Measurements from ENCODE around the gene LIX1L. TPM values are rescaled to one million over a fixed set of nuclear protein-coding genes. Genes with fewer than 3 reads are reported as not detected.

Gene LIX1L
- total and polyA plus RNA-seq, 2 donors (not counting 1 experiment from before 2014, with no cell fraction given) = 14.4 to 31.7 TPM

DNA sequence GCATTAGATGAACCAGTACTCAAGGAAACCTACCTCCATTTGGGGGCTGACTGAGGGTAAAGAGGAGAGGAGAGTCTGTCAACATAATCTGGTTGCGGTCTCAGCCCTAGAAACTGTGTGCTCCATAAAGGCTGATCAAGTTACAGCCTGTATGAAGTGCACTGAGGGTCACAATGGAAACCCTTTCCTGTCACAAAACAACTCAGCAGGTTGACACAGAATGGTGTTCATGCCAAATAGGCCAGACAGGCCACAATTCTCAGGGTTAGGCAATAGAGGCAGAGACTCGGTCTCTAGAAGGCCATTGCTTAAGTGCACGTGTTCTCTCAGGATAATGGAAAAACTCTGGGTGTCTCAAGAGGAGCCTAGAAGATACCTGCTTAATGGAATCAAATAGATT is 68.1 kb downstream of the LIX1L start:
- Mint-ChIP-seq H3K27ac (no peak overlapping the region), H3K4me3 (no peak overlapping the region), H3K4me1 (peaks cover 16% of the 10 kb centered on the region), H3K9me3 (ENCODE audit: insufficient read depth) (no peaks in the 10 kb centered on the region), H3K27me3 (peaks cover 6% of the 10 kb centered on the region)
- WGBS (ENCODE audit: insufficient coverage) = 96% methylated on average over 3 of the region's 3 CpGs
- peaks cover 0 to 6% (median 4%) of the 10 kb centered on the region in 4 experiments for H3K27me3 ChIP-seq (replicated peaks in 1 of 4; ENCODE audit: control extremely low read depth in 1 of 4, control insufficient read depth in 3 of 4, insufficient read depth in 4 of 4, low read length in 3 of 4)
- no peak for TF ChIP-seq EZH2 (IDR thresholded peaks at IDR 0.05; ENCODE audit: borderline replicate concordance, insufficient read depth, low read depth, low read length, poor library complexity, severe bottlenecking)
- TF ChIP-seq, protein P1, sequence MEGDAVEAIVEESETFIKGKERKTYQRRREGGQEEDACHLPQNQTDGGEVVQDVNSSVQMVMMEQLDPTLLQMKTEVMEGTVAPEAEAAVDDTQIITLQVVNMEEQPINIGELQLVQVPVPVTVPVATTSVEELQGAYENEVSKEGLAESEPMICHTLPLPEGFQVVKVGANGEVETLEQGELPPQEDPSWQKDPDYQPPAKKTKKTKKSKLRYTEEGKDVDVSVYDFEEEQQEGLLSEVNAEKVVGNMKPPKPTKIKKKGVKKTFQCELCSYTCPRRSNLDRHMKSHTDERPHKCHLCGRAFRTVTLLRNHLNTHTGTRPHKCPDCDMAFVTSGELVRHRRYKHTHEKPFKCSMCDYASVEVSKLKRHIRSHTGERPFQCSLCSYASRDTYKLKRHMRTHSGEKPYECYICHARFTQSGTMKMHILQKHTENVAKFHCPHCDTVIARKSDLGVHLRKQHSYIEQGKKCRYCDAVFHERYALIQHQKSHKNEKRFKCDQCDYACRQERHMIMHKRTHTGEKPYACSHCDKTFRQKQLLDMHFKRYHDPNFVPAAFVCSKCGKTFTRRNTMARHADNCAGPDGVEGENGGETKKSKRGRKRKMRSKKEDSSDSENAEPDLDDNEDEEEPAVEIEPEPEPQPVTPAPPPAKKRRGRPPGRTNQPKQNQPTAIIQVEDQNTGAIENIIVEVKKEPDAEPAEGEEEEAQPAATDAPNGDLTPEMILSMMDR (IDR thresholded peaks at IDR 0.05) = no peak
- H2AFZ ChIP-seq (ENCODE audit: insufficient read depth, low read depth, low read length, poor library complexity, severe bottlenecking) = no peak overlapping the region
- CTCF ChIA-PET = interaction anchor here (0.6 to 3.9 kb wide), 4 partner anchors 20 to 123 kb away, joined by 3 to 28 read pairs (median 10); partner anchors contain the start of gene ITGA10
- H3K4me1 ChIP-seq (ENCODE audit: control insufficient read depth in 2 of 2, insufficient read depth in 2 of 2, low read length in 2 of 2) = peaks cover 11 to 12% of the 10 kb centered on the region in 2 donors
- no peaks in the 10 kb centered on the region for H3K36me3 ChIP-seq (replicated peaks in 1 of 2; ENCODE audit: control extremely low read depth in 1 of 2, control insufficient read depth in 1 of 2, extremely low read depth in 1 of 2, insufficient read depth in 2 of 2, low read length in 1 of 2)
- ATAC-seq (ENCODE audit: low read depth) (no peak), DNase-seq (no peak)
- intact Hi-C loops (cut with micrococcal nuclease) = loop anchor here (5.0 kb wide), 1 partner anchor 42 kb away; the partner anchor contains the start of gene NUDT17
- H3K79me2 ChIP-seq (ENCODE audit: control insufficient read depth, insufficient read depth, low read length) = no peaks in the 10 kb centered on the region
- no peaks in the 10 kb centered on the region for H3K9me3 ChIP-seq (ENCODE audit: control extremely low read depth in 1 of 3, control insufficient read depth in 2 of 3, insufficient read depth in 1 of 3, low read length in 2 of 3)
- no peak overlapping the region for H3K9ac ChIP-seq (ENCODE audit: low read length)
- POLR2A ChIA-PET = interaction anchor here (0.6 kb wide), 1 partner anchor 30 kb away, joined by 3 read pairs; no protein-coding TSS in a partner anchor
- H4K20me1 ChIP-seq (ENCODE audit: control insufficient read depth, insufficient read depth, low read length, poor library complexity, severe bottlenecking) = no peaks in the 10 kb centered on the region
- no peak overlapping the region for H3K4me3 ChIP-seq (ENCODE audit: control extremely low read depth in 1 of 5, extremely low read depth in 1 of 5, insufficient read depth in 1 of 5, low read depth in 2 of 5, low read length in 4 of 5)
- no peak overlapping the region for H3K4me2 ChIP-seq (replicated peaks; ENCODE audit: low read depth, low read length, poor library complexity, severe bottlenecking)
- H3K27ac ChIP-seq (ENCODE audit: low read length in 2 of 2) = no peak overlapping the region

DNA sequence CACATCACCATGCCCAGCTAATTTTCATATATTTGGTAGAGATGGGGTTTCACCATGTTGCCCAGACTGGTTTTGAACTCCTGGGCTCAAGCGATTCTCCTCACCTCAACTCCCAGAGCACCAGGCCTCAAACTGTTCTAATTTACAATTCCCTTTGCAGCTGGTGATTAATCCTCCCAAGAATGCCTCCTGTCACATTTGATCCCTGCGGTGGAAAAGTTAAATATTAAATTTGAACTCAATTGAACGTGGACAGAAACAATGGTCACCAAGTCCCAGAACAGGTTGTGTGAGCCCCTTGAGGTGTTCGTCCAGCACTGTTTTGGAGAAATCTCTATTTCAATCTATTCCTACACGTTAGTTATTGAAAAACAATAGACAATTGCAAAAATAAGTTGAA is 70.2 kb downstream of the LIX1L start:
- no peak overlapping the region for H3K27ac Mint-ChIP-seq
- ATAC-seq (ENCODE audit: low read depth) (no peak), DNase-seq (no peak)
- H3K27me3 Mint-ChIP-seq = peaks cover 24% of the 10 kb centered on the region
- no peak overlapping the region for H3K4me3 Mint-ChIP-seq
- H3K9me3 Mint-ChIP-seq (ENCODE audit: insufficient read depth) = no peaks in the 10 kb centered on the region
- Histone ChIP-seq H3K27me3 (replicated peaks in 1 of 4; ENCODE audit: control extremely low read depth in 1 of 4, control insufficient read depth in 3 of 4, insufficient read depth in 4 of 4, low read length in 3 of 4) (peaks cover 0 to 20% (median 18%) of the 10 kb centered on the region in 4 experiments), H4K20me1 (ENCODE audit: control insufficient read depth, insufficient read depth, low read length, poor library complexity, severe bottlenecking) (no peaks in the 10 kb centered on the region), H3K36me3 (replicated peaks in 1 of 2; ENCODE audit: control extremely low read depth in 1 of 2, control insufficient read depth in 1 of 2, extremely low read depth in 1 of 2, insufficient read depth in 2 of 2, low read length in 1 of 2) (no peaks in the 10 kb centered on the region), H3K9me3 (ENCODE audit: control extremely low read depth in 1 of 3, control insufficient read depth in 2 of 3, insufficient read depth in 1 of 3, low read length in 2 of 3) (no peaks in the 10 kb centered on the region), H2AFZ (ENCODE audit: insufficient read depth, low read depth, low read length, poor library complexity, severe bottlenecking) (no peak overlapping the region), H3K79me2 (ENCODE audit: control insufficient read depth, insufficient read depth, low read length) (no peaks in the 10 kb centered on the region), H3K27ac (ENCODE audit: low read length in 2 of 2) (no peak overlapping the region), H3K4me2 (replicated peaks; ENCODE audit: low read depth, low read length, poor library complexity, severe bottlenecking) (no peak overlapping the region), H3K9ac (ENCODE audit: low read length) (no peak overlapping the region), H3K4me3 (ENCODE audit: control extremely low read depth in 1 of 5, extremely low read depth in 1 of 5, insufficient read depth in 1 of 5, low read depth in 2 of 5, low read length in 4 of 5) (no peak overlapping the region), H3K4me1 (ENCODE audit: control insufficient read depth in 2 of 2, insufficient read depth in 2 of 2, low read length in 2 of 2) (peaks cover 11 to 12% of the 10 kb centered on the region in 2 donors)
- ChIA-PET CTCF (no interaction called here), POLR2A (interaction anchor here (4.2 kb wide), 1 partner anchor 28 kb away, joined by 22 read pairs; the partner anchor contains the start of gene PIAS3)
- H3K4me1 Mint-ChIP-seq = peaks cover 21% of the 10 kb centered on the region
- TF ChIP-seq EZH2 (IDR thresholded peaks at IDR 0.05; ENCODE audit: borderline replicate concordance, insufficient read depth, low read depth, low read length, poor library complexity, severe bottlenecking) = no peak
- WGBS (ENCODE audit: insufficient coverage) = no CpG with 5 or more reads among the region's 5 CpGs
- intact Hi-C loops (cut with micrococcal nuclease) = loop anchor here (5.0 kb wide), 1 partner anchor 40 kb away; the partner anchor contains the start of gene NUDT17
